GM21423 (cell line): ENCODE results near the gene CDC14A.
"Not testable (repeated sequence)": the region's sequence is repeated elsewhere in the genome, so short reads cannot be mapped to it uniquely, and the experiment has no call there.

ENCODE experiments used
- ATAC-seq: cut with Tn5 transposase; IDR thresholded peaks from one replicate; pipeline ENCODE4 v1.9.1; 2021; ENCODE audit warnings: mild to moderate bottlenecking, moderate library complexity; ENCODE audit not compliant: unreplicated experiment

CDC14A gene, protein sequence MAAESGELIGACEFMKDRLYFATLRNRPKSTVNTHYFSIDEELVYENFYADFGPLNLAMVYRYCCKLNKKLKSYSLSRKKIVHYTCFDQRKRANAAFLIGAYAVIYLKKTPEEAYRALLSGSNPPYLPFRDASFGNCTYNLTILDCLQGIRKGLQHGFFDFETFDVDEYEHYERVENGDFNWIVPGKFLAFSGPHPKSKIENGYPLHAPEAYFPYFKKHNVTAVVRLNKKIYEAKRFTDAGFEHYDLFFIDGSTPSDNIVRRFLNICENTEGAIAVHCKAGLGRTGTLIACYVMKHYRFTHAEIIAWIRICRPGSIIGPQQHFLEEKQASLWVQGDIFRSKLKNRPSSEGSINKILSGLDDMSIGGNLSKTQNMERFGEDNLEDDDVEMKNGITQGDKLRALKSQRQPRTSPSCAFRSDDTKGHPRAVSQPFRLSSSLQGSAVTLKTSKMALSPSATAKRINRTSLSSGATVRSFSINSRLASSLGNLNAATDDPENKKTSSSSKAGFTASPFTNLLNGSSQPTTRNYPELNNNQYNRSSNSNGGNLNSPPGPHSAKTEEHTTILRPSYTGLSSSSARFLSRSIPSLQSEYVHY

DNA sequence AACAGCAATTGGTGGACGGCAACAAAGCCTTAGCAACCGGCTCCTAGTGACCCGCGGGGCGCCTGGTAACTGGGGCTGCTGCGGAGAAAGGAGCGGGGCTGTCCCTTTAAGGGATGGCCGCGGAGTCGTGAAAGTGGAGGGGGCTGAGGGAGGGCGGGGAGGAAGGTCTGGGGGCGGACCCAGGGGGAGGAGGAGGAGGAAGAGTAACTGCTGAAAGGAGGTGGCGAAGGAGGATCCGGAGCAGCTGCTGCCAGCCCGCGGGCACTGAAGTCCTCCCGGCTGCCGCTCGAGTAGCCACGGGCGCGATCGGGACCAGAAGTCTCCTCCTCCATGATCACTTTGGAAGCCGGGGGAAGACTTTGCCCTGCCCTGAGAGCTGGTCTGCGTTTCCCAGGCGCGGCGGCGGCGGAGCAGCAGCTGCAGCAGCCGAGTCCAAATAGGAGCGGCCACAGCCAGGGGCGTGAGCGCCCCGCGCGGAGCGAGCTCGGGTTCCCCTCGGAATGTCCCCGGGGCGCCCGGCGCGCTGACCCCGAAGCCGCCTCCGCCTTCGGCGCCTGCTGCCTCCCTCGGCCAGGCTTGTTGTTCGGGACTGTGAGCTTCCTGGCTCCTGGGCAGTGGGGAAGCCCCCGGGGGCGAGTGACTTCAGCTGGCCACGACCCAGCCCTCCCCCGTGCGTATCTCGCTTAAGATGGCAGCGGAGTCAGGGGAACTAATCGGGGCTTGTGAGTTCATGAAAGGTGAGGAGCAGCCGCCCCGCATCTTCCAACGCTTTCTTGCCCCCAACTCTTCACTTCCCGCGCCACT, at the start of gene CDC14A:
TSS of gene CDC14A (plus strand) at position 240 of the 804 bp plus-strand sequence. CDS start at position 689, 449 bp downstream.
- peak; percentile 67 for ATAC-seq

DNA sequence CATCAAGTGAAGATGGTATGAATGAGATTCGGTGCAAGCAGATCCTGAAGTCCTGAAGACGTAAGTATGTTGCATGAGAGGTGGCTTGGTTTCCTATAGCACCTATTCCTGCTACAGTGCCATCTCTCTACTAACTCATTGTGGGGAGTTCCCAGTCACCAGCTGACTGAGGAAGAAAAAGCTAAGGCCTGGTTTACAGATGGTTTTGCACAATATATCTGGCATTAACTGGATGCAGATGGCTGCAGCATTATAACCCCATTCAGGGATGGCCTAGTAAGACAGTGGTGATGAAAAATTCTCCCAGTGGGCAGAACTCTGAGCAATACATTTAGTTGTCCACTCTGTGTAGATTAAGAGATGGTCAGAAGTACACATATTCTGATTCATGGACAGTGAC, 49.6 kb upstream of the CDC14A start:
- ATAC-seq, result no peak

DNA sequence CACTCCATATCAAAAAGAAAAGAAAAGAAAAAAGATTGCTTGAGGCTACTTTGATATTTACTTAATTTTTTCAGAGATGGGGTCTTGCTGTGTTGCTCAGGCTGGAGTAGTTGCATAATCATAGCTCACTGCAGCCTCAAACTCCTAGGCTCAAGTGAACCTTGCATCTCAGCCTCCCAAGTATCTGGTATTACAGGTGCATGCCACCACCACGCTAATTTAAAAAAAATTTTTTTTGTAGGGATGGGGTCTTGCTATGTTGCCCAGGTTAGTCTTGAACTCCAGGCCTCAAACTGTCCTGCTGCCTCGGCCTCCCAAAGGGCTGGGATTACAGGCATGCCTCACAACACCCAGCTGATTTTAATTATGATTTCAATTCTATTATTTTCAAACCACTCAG, 48.1 kb upstream of the CDC14A start:
- ATAC-seq, result no peak

DNA sequence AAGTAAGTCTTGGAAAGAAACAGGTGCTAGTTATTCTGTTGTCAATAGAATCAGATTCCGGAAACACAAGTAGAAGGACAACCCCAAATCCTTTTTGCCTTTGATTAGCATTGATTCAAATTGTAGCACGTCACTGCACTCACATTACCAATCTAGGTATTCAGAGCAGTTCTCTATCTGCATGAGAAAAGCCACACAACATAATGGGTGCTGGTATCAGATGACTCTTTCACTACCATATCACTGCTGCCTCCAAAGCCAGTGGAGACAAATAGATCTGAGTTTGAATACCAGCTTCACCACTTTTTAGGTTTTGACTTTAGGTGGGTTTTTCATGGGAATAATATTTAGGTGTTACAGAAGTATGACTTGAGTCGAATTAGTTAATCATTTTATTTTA, 47.4 kb upstream of the CDC14A start:
- no peak for ATAC-seq

DNA sequence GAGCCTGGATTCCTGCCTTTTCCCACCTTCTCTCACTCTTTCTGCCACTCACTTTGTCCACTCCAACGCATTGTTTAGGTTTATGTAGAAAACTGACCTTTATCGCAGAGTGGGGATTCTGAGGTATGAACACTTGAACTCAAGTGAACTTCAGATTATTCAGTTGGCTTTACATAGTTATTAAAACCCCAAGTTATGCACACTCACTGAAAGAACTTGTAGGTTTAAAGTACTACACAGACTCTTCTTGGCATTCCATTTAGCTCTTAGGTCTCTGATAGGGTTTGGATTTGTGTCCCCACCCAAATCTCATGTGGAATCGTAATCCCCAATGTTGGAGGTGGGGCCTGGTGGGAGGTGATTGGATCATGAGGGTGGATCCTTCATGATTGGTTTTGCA, 46.4 kb upstream of the CDC14A start:
- no peak for ATAC-seq

DNA sequence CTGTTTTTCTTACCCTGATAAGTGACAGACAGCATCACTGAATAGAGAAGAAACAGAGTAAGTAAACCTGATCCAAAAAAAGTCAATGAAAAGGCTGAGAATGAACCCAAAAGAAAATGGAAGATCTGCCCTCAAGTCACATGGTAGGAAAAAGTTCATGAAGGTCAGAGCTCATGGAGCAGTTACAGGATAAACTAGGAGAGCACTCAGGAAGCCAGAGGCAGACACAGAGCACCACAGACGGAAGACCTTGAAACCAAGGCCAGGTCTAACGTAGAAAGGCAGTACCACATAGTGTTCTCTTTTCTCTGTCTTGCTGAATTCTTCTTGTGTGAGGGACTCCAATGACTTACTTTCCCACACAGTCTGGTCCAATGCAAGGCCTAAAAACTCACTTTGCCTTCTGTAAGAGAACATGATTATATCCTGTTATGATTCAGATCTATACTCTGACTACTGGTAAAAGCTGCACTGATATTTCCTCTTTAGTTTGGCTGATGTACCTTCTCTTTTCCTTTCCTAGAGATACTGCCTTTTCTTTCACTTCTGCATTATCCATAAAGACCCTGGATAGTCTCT, 45.5 kb upstream of the CDC14A start:
- no peak for ATAC-seq

DNA sequence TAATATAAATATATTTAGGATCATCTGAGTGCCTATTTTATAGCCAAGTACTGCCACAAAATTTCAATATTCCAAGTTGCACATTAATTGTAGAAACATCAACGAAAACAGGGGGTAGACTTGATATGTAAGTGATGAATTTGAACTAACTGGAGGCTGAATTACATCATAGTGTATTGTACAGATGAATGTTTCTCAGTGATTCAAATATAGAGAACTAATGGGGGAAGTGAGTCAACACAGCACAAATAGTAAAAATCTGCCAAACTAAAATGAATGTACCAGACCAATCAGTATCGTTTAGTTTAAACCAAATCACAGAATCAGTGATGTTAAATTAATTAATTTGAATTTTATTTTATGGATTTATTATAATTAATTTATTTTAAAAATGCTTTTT, 43.5 kb upstream of the CDC14A start:
- ATAC-seq, result no peak

DNA sequence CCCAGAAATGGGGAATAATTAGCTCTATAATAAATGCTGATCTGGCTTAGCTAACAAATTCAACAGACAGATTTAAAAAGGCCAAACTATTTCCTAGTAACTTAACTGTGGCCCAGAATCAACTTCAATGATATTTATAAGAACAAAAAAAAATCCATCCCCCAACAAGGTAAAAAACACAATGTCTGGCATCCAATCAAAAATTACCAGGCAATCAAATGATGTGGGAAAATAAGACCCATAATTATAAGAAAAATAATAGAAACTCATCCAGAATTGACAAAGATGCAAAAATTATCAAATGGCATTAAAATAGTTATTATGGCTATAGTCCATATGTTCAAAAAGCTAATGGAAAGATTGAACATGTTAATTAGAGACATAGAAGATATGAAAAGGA, 42.4 kb upstream of the CDC14A start:
- ATAC-seq, result no peak

DNA sequence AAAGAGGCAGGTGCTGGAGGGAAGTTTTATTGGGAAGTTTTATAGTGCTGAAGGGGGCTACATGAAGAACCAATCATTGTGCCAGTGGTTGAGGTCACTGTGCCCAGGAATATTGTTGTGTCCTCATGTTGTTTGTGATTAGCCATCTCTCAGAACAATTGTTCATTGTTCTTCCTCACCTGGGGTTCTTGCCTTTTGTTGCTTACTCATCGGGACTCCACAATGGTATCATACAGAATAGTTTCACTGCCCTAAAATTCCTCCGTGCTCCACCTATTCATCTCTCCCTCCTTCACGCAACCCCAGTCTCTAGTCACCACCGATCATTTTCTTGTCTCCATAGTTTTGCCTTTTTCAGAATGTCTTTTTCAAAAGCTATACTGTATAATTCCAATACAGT, 38.9 kb upstream of the CDC14A start:
- no peak for ATAC-seq

DNA sequence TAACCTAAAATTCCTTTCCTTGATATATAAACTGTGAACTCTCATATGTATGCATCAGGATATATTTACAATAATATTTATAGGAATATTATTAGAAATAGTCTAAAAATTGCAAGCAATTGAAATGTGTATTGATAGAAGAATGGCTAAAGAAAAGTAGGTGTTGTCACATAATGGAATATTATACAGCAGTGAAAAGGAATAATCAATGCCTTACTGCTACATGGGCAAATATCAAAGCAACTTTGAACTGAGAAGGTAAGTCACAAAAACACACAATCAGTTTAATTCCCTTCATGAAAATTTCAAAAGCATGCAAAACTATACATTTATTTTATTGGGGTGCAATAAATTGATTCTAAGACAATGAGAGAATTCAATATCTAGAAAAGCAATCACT, 35.7 kb upstream of the CDC14A start:
- no peak for ATAC-seq

DNA sequence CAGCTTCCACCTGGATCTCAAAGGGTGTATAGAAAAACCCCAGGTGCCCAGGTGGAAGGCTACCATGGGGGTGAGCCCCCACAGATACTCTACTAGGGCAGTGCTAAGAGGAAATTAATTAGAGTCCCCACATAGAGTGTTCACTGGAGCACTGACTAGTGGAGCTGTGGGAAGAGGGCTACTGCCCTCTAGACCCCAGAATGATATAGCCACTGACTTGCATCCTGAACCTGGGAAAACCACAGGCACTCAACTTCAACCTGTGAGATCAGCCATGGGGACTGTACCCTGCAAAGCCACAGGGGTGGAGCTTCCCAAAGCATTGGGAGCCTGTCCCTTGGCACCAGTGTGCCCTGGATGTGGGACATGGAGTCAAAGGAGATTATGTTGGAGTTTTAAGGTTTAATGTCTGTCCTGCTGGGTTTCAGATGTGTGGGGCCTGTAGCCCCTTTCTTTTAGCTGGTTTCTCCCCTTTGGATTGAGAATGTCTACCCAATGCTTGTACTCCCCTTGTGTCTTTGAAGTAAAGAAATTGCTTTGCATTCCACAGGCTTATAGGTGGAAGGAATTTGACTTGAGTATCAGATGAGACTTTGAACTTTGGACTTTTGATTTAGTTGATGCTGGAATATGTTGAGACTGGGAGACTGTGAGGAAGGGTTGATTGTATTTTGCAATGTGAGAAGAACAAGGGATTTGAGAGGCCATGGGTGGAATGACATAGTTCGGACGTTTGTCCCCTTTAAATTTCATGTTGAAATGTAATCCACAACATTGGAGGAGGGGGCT, 31.8 kb upstream of the CDC14A start:
- ATAC-seq, result no peak

DNA sequence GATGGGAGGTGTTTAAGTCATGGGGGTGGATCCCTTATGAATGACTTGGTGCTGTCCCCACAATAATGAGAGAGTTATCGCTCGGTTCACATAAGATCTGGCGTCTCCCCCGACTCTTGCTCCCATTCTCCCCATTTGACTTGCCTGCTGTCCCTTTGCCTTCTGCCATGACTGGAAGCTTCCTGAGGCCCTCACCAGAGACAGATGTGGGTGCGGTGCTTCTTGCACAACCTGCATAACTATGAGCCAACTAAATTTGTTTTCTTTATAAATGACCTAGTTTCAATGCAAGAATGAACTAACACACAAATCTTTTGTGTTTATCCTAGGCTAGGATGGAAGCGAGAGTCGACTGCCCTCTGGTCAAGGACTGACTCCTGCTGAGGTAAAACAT, 31.2 kb upstream of the CDC14A start:
- ATAC-seq, result no peak

DNA sequence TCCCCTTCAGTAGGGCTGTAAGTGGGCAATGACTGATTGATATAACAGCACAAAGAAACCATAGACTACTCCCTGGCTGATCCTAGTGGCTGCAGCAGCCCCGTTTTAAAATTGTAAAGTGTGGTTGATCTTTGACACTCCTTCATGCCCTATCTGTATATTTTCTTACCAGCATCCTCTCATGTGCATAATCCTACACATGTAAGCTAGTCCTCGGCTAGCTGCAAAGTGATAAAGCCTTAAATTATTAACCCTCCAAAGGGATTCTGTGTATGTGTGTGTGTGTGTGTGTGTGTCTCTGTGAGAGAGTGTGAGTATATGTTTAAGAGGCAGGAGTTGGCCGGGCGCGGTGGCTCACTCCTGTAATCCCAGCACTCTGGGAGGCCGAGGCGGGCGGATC, 30.8 kb upstream of the CDC14A start:
- ATAC-seq, result no peak

DNA sequence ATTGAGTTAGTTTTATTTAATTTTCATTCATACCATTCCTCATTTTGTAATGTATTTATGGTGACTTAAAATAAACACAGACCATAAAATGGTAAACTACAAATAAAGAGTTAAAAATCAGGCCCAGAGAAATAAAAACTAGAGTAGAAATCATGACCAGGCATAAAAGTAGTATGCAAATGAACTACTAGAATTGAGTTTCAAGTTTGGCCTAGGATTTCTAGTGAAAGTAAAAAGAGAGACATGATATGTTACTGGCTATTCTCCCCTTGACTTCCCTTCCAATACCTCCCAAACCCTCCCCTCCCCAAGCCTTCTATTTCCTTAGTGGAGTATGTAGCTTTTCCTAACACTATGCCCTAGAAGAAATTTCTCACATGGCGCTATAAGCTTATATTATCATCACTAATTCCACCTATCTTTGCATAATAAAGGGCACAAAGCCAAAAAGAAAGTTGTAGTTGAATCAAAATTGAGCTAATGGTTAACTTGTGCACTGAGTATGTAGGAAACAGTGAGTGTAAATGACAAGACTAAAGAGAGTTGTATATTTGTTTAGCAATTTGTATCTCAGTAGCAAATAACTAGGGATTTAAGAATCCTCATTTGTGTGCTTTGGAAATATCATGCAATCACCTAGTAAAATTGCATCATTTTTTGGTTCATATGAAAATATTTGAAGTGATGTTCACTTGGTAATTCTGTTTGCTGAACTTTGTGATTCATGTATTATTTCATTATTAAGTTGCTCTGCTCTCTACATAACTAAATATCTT, 29.7 kb upstream of the CDC14A start:
- peak; percentile 74 for ATAC-seq

DNA sequence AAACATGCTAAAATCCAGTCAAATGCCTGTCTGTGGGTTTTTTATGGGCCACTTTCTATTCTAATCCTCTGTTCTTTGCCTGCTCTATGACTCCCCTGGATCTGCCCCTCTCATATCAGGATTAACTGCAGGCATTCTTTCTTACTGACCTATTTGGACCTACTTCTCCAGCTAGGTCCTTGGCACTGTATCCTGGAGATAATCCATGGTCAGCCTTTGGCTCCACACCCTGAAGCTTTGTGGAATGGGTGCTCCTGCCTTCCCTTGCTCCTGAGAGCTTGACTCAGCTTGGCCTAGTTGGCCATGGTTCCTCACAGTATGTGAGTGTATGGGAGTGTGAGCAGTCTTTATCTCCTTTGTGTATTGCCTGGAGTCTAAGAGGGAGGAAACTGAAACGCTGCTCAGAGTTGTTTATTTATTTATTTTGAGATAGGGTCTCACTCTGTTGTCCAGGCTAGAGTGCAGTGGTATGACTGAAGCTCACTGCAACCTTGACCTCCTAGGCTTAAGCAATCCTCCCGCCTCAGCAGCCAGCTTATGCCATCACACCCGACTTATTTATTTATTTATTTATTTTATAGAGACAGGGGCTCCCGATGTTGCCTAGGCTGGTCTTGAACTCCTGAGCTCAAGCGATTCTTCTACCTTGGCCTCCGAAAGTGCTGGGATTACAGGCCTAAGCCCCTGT, 28.7 kb upstream of the CDC14A start:
- no peak for ATAC-seq

DNA sequence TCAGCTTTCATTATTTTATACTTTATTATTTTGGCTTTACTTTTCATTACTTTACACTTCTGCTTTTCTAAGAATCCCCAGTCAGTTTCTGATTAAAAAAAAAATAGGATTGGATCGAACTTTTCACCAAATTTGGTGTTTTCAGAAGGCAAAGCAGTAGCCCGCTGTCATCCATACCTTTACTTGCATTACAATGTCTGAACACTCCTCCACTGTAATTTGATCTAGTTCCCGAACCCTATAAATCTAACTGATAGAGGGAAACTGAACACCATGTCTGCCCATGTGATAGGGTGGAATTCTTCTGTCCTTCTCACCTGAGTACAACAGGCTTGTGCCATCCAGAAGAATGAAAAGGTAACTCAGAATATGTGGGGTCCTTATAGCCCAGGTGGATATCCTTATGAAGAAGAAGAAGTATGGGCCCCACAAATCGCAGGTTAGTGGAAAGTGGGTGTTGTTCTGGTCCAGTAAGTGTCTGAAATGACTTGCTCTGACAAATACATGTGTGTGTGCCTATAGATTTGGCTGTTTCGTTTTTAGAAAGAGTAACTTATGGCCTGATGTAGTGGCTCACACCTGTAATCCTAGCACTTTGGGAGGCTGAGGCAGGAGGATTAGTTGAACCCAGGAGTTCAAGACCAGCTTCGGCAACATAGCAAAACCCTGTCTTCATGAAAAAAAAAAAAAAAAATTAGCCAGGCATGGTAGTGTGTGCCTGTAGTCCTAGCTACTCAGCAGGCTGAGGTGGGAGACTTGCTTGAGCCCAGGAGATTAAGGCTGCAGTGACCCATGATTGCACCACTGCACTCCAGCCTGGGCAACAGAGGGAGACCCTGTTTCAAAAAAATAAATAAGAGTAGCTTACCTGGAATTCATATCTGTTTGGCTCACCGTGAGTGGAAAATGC, 26.6 kb upstream of the CDC14A start:
- no peak for ATAC-seq

DNA sequence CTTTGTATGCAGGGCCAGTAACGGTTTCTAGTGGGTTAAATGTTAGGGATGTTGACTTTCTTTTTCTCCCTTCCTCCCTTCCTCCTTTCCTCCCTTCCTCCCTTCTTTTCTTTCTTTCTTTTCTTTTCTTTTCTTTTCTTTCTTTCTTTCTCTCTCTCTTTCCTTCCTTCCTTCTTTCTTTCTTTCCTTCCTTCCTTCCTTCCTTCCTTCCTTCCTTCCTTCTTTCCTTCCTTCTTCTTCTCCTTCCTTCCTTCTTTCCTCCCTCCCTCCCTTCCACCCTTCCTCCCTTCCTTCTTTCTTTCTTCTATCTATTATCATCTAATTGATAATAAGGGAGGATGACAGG, 26.0 kb upstream of the CDC14A start:
- not testable (repeated sequence) for ATAC-seq

DNA sequence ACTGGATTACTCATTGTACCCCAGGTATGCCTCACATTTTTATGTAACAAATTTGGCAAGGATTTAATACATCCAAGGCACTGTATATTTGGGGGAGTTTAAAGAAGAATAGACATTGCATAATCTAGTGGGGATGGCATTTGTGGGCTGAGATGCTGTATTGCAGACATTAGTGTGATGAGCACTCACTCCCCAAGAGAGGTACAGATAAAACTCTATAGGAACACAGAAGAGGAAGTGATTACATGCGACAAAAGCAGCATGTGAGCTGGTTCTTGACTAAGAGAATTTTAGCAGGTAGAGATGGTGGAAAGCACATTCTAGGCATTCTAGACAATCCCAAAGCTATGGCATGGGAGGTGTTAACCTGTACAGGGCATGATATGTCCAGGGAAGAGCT, 24.2 kb upstream of the CDC14A start:
- no peak for ATAC-seq
